SK-N-DZ (cell line): ENCODE measurements around the gene SLC39A11.
"Not testable (repeated sequence)": the region's sequence is repeated elsewhere in the genome, so short reads cannot be mapped to it uniquely, and the experiment has no call there.

Source experiments
- DNase-seq: peaks from one replicate; pipeline ENCODE4 v3.0.0-alpha.2; 2015; ENCODE audit warnings: low spot score

The SLC39A11 gene

DNA sequence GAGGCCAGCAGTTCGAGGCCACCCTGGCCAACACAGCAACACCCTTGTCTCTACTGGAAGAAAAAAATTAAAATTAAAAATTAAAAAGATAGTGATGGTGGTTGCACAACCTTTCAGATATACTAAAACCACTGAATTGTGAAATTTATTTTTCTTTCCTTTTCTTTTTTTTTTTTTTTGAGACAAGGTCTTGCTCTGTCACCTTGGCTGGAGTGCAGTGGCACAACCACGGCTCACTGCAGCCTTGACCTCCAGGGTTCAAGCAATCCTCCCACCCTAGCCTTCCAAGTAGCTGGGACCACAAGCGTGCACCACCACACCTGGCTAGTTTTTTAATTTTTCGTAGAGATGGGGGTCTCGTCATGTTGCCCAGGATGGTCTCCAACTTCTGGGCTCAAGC lies 254.4 kb downstream of the SLC39A11 start:
- DNase-seq = no peak

GRCh38 chr17:72837335-72837734 lies 255.2 kb downstream of the SLC39A11 start:
- no peak for DNase-seq

DNA sequence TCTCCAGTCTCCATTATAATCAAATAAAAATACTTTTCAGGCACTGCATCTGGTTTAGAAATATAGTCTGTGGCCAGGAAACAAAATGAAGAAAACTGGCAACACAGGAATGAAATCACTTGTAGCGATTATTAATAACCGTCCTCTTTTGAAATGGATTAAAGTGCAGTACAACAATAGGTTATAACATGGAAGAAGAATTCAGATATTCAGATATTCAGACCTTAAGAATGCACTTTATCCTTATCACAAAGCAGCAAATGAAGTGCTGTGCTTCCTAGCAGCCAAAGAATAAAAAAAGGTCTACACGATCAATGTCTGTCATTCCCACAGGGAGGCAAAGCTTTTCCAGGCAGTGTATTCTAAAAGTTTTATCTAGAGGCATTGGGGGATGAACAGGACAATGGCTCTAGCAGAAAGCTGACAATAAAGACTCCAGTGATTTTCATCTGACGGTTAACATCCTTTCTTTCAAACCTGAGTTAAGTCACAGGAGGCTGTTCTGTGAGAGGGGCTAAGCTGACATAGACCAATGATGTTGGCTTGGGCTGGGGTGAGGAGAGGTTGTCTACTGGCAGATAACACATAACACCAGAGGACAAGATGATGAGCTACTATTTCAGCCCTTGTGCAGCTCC lies 259.2 kb downstream of the SLC39A11 start:
- no peak for DNase-seq

DNA sequence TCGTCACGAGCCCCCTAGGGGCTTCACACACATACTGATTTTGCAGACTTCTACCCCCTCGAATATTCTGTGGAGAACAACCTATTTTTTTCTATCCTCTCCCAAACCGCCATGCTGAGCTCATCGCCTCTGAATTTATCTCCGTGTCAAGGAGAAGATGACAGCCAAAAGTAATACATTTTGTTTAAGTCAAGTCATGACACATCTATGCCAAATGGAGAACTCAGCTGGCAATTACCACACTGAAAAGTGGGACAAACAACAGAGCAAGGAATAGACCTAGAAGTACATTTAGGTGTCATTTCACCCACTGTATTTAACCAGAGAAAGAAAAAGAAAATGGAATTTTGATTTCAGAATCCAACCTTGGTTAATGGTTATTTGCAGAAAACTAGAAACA lies 260.2 kb downstream of the SLC39A11 start:
- no peak for DNase-seq

GRCh38 chr17:72829883-72830282 lies 262.6 kb downstream of the SLC39A11 start:
- no peak for DNase-seq

- DNase-seq = no peak
These were observed 265.9 kb downstream of the SLC39A11 start for GRCh38 chr17:72826602-72827001.

DNA sequence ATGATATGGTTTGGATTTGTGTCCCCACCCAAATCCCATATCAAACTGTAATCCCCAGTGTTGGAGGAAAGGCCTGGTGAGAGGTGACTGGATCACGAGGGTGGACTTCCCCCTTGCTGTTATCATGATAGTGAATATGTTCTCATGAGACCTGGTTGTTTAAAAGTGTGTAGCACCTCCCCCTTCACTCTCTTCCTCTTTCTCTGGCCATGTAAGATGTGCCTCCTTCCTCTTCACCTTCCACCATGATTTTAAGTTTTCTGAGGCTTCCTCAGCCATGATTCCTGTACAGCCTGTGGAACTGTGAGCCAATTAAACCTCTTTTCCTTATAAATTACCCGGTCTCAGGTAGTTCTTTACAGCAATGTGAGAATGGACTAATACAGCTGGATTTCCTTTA lies 266.4 kb downstream of the SLC39A11 start:
- DNase-seq = not testable (repeated sequence)

GRCh38 chr17:72825218-72825617 lies 267.3 kb downstream of the SLC39A11 start:
- no peak for DNase-seq

GRCh38 chr17:72824267-72824666 lies 268.2 kb downstream of the SLC39A11 start:
- not testable (repeated sequence) for DNase-seq

GRCh38 chr17:72822358-72823023 lies 270.0 kb downstream of the SLC39A11 start:
- DNase-seq = no peak

- DNase-seq = no peak
These were observed 276.1 kb downstream of the SLC39A11 start for GRCh38 chr17:72816406-72816805.

DNA sequence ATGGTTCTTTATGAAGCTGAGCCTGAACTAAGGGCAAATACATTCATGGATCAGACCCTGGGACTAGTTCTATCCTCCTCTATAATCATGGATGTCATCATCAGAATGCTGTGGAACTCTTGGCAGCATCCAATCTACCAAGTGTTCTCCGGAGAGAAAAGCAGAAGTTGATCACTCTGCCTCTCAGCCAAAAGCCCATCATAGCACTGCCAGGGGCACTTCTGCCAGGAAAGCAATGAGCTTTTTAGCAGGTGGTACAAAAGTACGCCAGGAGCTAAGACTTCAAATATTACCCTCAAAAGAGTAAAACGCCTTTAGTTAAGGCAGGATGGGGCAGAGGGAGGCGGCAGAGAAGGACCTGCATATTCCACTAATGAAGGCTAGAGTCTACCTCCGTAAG lies 279.0 kb downstream of the SLC39A11 start:
- no peak for DNase-seq

- no peak for DNase-seq
These were observed 279.7 kb downstream of the SLC39A11 start for GRCh38 chr17:72812823-72813222.

GRCh38 chr17:72811976-72812687 lies 280.4 kb downstream of the SLC39A11 start:
- no peak for DNase-seq

- DNase-seq = no peak
These were observed 281.4 kb downstream of the SLC39A11 start for GRCh38 chr17:72810991-72811508.

- DNase-seq = no peak
These were observed 286.5 kb downstream of the SLC39A11 start for GRCh38 chr17:72806011-72806410.

DNA sequence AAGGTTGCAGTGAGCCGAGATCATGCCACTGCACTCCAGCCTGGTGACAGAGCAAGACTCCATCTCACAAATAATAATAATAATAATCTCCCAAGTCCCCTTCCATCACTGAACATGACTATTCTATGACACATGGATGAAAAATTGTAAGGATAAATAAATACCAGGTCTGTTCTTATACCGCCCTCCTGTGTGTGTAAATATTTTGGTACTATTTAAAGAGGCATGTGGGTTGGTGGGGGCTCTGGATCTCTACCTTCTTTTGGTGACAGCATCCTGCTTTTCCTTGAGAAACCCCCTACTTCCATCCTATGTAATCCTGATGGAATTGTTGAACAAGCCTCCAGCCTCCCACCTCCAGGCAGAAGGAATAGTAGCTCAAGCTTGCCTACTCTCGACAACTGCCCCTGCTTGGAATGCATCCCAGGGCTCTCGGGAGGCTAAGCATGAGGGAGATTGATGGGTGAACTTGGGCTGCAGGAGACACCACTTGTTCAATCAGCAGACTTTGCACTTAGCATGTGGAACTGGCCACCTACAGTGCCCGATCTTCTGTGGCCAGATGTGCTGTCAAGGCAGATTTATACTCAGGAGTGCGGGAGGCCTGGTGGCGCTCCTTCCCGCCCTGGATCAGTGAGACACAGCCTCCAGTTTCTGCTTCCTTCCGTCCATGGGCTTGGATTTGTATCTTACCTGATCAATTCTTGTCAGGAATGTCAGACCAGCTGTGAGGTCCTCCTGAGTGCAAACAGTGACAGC lies 287.4 kb downstream of the SLC39A11 start:
- DNase-seq = no peak

GRCh38 chr17:72802726-72803125 lies 289.8 kb downstream of the SLC39A11 start:
- no peak for DNase-seq

- DNase-seq = no peak
These were observed 295.3 kb downstream of the SLC39A11 start for GRCh38 chr17:72797142-72797541.

DNA sequence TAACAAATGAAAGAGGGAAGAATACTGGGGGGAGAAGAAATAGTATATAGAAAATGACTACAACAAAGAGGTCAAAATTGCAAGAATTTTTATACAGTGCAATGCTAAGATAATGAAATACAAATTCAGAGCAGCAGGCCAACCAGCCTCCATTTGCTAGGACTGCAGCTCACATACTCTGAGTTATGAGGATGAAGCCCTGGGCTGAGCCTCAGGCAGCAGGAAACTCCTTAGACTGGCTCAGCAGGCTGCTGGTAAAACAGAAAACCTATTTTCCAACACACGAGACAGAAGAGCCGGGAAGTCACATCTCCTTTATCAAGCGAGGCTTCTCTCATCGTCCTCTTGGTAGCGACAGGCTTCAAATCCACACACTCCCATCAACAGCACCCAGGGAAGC lies 296.5 kb downstream of the SLC39A11 start:
- DNase-seq = no peak

GRCh38 chr17:72794152-72794551 lies 298.3 kb downstream of the SLC39A11 start:
- no peak for DNase-seq

DNA sequence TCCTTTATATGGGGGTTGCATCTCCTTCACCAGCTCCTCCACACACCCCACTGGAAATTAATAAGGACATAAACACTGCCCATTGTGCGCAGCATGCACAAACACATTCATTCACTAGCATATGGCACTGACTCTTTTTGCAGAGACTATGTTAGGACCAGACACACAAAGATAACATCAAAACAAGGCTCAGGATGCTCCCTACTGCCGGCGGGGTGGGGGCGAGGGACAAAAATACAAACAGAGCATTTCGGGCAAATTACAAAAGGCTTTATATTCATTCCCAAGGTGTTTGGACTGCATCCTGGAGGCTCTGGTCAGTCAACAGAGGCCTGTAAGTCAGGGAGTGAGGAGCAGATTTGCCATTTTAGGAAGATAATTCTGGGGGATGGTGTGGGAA lies 299.7 kb downstream of the SLC39A11 start:
- DNase-seq = peak; percentile 53
